Lung (tissue), 12 donors: ENCODE data around the gene SLC46A1. TPM values are rescaled to one million over a fixed set of nuclear protein-coding genes. Genes with fewer than 3 reads are reported as not detected.

ENCODE experiments used
- ATAC-seq: fragments of 200-7000 bp; cut with Tn5 transposase; one replicate; pipeline ENCODE4 v1.9.1; 2020; ENCODE audit warnings: moderate number of reproducible peaks; ENCODE audit not compliant: insufficient read depth, low FRiP score
- DNase-seq, 3 donors: peaks; one replicate each; pipeline ENCODE4 v3.0.0-alpha.2; 2013 to 2017
- H3K27ac ChIP-seq, 2 donors: one replicate each; pipeline ENCODE4 v1.5.1; 2013; ENCODE audit warnings: mild to moderate bottlenecking in 2 of 2, moderate library complexity in 2 of 2, control low read depth in 1 of 2, inconsistent platforms in 1 of 2, low read depth in 1 of 2, low read length in 1 of 2
- H3K27me3 ChIP-seq, 3 donors: one replicate each; pipeline ENCODE4 v1.5.1; 2013; ENCODE audit warnings: low read length in 2 of 3; ENCODE audit not compliant: control insufficient read depth in 3 of 3, insufficient read depth in 3 of 3
- H3K36me3 ChIP-seq, 4 donors: one replicate each; pipeline ENCODE4 v1.5.1; 2013; ENCODE audit warnings: low read length in 4 of 4, mild to moderate bottlenecking in 1 of 4, moderate library complexity in 1 of 4; ENCODE audit not compliant: control insufficient read depth in 4 of 4, insufficient read depth in 4 of 4
- H3K4me1 ChIP-seq, 5 donors: one replicate each; pipeline ENCODE4 v1.5.1; 2013; ENCODE audit warnings: low read length in 5 of 5, mild to moderate bottlenecking in 2 of 5, moderate library complexity in 1 of 5; ENCODE audit not compliant: control insufficient read depth in 5 of 5, insufficient read depth in 5 of 5
- H3K4me3 ChIP-seq: one replicate; pipeline ENCODE4 v1.5.1; 2013; ENCODE audit warnings: mild to moderate bottlenecking, control low read depth, moderate library complexity
- H3K9ac ChIP-seq, 2 donors: one replicate each; pipeline ENCODE4 v1.5.1; 2013; ENCODE audit warnings: low read length in 2 of 2, control low read depth in 1 of 2; ENCODE audit not compliant: insufficient read depth in 1 of 2
- H3K9me3 ChIP-seq, 4 donors: one replicate each; pipeline ENCODE4 v1.5.1; 2013; ENCODE audit warnings: low read length in 3 of 4, mild to moderate bottlenecking in 1 of 4, moderate library complexity in 1 of 4; ENCODE audit not compliant: control insufficient read depth in 4 of 4, insufficient read depth in 3 of 4
- WGBS, 2 donors: extraction: QIAGEN DNeasy Blood & Tissue Kit; methylation state at CpG; one replicate each; pipeline ENCODE4 v1.1.7; 2013; 5-methylcytosine and 5-hydroxymethylcytosine counted together
- polyA plus RNA-seq, 2 donors: library from polyadenylated mRNA; stranded (reverse); fragments of 200-250 nt; gene quantifications; one replicate each; pipeline ENCODE4 v1.2.1, GENCODE V29; 2013
- total RNA-seq, 2 donors: library from RNA; depleted of rRNA in 1 of 2; stranded (reverse); fragments of >200 nt in 1 of 2; gene quantifications; one replicate each; pipeline ENCODE4 v1.2.1, GENCODE V29; 2014 to 2021
- TF ChIP-seq, protein P1 (sequence below): IDR thresholded peaks from 2 replicates; pipeline ENCODE4 v1.5.1; 2012; ENCODE audit warnings: mild to moderate bottlenecking; ENCODE audit errors: control extremely low read depth, extremely low read depth
- donor health status: control.
- donor health status: control.
- donor health status: Bipolar disorder and iron deficiency.
- donor health status: healthy.
- donor health status: DM: yes; HTN: yes; CAD: no.

The SLC46A1 gene
- total and polyA plus RNA-seq, 4 donors: 4.6 to 23.8 (median 9.4) TPM

DNA sequence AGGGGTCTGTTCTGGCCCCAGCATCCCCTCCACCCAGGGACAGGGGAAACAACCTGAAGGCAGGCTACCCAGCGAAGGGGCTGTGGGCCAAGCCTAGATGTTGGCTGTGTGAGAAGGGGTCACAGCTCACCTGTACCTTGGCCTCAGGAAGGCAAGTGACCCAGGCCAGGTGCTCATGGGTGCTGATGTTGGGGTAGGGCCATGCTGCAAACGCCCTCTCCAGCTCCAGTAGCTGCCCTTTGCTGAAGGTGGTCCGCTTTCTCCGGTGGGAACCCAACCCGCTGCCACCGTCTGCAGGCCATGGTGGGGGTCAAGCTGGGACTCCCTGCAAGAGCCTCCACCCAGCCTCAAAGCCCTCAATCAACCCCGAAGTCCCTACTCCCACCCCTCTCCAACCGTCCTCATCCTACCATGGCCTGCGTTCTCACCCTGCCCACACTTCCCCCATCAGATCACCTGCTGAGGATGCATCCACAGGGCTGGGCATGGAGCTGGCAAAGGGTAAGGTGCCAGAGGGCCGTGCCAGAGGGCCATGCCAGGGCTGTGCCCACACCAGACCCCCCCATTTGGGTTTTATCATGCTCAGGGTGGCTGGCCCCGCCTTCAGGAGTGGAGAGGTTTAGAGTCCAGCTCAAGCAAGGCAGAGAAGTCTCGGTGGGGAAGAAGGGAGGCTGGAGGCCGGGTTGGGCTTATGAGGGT, 41.2 kb downstream of the SLC46A1 start, which contains the start of gene SEBOX:
TSS of gene SEBOX (minus strand) at position 535 of the 699 bp plus-strand sequence. CDS start at position 487, 48 bp downstream.
- H3K27me3 ChIP-seq: no peaks in the 10 kb centered on the region
- no peak within 1 kb of the TSS for H3K4me3 ChIP-seq
- H3K9ac ChIP-seq: no peak within 1 kb of the TSS
- WGBS, 2 donors: 94 to 96% methylated on average over 13 of the region's 13 CpGs
- H3K9me3 ChIP-seq: no peaks in the 10 kb centered on the region
- ATAC-seq (no peak), DNase-seq (no peak)
- TF ChIP-seq, protein P1, sequence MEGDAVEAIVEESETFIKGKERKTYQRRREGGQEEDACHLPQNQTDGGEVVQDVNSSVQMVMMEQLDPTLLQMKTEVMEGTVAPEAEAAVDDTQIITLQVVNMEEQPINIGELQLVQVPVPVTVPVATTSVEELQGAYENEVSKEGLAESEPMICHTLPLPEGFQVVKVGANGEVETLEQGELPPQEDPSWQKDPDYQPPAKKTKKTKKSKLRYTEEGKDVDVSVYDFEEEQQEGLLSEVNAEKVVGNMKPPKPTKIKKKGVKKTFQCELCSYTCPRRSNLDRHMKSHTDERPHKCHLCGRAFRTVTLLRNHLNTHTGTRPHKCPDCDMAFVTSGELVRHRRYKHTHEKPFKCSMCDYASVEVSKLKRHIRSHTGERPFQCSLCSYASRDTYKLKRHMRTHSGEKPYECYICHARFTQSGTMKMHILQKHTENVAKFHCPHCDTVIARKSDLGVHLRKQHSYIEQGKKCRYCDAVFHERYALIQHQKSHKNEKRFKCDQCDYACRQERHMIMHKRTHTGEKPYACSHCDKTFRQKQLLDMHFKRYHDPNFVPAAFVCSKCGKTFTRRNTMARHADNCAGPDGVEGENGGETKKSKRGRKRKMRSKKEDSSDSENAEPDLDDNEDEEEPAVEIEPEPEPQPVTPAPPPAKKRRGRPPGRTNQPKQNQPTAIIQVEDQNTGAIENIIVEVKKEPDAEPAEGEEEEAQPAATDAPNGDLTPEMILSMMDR: no peak
- H3K27ac ChIP-seq: no peak within 1 kb of the TSS
- H3K36me3 ChIP-seq: peaks cover 16 to 40% (median 19%) of the 10 kb centered on the region in 4 donors
- no peaks in the 10 kb centered on the region for H3K4me1 ChIP-seq

DNA sequence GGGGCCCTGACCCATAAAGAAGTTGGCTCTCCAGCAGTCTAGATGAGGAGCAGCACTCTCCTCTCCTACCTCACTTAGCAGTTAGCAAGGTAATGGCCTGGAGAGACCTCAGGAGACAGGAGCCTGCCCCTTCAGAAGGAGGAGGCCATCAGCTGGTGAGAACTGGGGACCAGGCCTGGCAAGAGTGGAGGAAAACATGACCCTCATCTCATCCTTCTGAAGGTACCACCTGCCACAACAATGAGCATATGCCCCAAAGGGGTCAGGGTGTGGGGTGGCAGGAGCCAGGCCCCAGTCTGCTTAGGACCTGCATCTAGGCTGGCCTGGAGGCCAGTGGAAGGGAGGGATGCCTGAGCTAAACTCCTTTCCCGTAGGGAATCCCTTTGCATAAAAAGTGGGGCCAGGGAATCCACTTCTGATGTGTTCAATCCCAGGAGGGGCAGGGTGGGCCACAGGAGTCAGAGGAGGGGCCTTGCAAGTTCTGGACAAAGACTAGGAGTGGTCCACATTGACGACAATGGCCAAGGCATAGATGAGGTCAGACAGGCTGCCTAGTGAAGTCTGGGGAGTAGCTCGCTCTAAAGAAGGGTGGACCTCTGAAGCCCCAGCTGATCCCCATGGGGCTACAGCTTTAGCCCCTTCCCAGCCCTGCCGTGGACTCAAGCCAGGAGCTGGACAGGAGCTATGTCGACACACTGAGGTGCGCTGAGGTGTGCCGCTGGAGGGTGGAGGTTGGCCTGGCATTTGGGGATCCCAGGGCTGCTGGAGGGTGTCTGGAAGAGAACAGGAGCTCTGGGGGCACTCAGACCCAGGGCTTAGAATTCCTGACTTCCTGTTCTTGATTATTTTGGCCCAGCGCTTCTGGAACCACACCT, 42.0 kb downstream of the SLC46A1 start:
- 93 to 96% methylated on average over 8 of the region's 8 CpGs for WGBS, 2 donors
- Histone ChIP-seq H3K27ac (no peak overlapping the region), H3K27me3 (no peaks in the 10 kb centered on the region), H3K36me3 (peaks cover 20 to 42% (median 23%) of the 10 kb centered on the region in 4 donors), H3K4me3 (no peak overlapping the region), H3K4me1 (no peaks in the 10 kb centered on the region), H3K9ac (no peak overlapping the region), H3K9me3 (no peaks in the 10 kb centered on the region)
- no peak for DNase-seq
- TF ChIP-seq, protein P1: no peak
- no peak for ATAC-seq

DNA sequence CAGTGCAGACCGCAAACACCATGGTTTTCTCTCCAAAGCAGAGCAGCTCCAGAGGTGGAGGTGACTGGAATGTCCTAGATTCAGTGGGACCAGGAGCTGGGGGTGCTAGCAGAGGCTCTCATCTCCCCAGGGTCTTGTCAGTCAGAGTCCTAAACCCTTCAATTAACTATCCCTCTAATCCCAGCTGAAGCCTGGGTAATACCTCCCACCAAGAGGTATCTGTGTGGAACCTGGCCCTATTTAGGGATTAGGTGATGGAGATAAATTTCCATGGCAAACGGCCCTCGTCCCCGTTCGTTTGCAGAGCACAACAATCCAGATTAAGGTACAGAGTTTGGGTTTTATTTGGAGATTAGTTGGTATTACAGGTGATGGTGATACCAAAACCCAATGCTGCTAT, 42.8 kb downstream of the SLC46A1 start:
- DNase-seq (no peak), ATAC-seq (no peak)
- Histone ChIP-seq H3K27ac (no peak overlapping the region), H3K9me3 (no peaks in the 10 kb centered on the region), H3K9ac (no peak overlapping the region), H3K4me3 (no peak overlapping the region), H3K4me1 (peaks cover 0 to 4% (median 3%) of the 10 kb centered on the region in 5 donors), H3K36me3 (peaks cover 21 to 42% (median 23%) of the 10 kb centered on the region in 4 donors), H3K27me3 (no peaks in the 10 kb centered on the region)
- WGBS, 2 donors: 91 to 92% methylated on average over 5 of the region's 5 CpGs
- TF ChIP-seq, protein P1: no peak
